Stomach (tissue), 4 donors: ENCODE measurements around the gene EXOC2.

Experiments used
- EP300 ChIP-seq: sonication (generic); formaldehyde crosslinking; IDR thresholded peaks from one replicate; pipeline ENCODE4 v1.6.1; 2017; ENCODE audit warnings: antibody characterized with exemption
- POLR2A ChIP-seq, 4 donors: fragments of 450-650 bp; IDR thresholded peaks; one replicate each; pipeline ENCODE4 v1.6.1; 2016; ENCODE audit warnings: antibody characterized with exemption in 4 of 4, control low read depth in 2 of 4, mild to moderate bottlenecking in 1 of 4, moderate library complexity in 1 of 4
- TF ChIP-seq, protein P1 (sequence below), 7 experiments: fragments of 450-650 bp in 4 of 7; fragments of 200-600 bp in 3 of 7; sonication (generic) in 3 of 7; IDR thresholded peaks; one replicate each; pipeline ENCODE4 v1.5.1; 2016 to 2019; ENCODE audit warnings: antibody characterized with exemption in 7 of 7, control low read depth in 2 of 7, mild to moderate bottlenecking in 1 of 7

- TF ChIP-seq EP300 (no peak), POLR2A (IDR thresholded peaks at IDR 0.05) (no peak)
- TF ChIP-seq, protein P1, sequence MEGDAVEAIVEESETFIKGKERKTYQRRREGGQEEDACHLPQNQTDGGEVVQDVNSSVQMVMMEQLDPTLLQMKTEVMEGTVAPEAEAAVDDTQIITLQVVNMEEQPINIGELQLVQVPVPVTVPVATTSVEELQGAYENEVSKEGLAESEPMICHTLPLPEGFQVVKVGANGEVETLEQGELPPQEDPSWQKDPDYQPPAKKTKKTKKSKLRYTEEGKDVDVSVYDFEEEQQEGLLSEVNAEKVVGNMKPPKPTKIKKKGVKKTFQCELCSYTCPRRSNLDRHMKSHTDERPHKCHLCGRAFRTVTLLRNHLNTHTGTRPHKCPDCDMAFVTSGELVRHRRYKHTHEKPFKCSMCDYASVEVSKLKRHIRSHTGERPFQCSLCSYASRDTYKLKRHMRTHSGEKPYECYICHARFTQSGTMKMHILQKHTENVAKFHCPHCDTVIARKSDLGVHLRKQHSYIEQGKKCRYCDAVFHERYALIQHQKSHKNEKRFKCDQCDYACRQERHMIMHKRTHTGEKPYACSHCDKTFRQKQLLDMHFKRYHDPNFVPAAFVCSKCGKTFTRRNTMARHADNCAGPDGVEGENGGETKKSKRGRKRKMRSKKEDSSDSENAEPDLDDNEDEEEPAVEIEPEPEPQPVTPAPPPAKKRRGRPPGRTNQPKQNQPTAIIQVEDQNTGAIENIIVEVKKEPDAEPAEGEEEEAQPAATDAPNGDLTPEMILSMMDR (IDR thresholded peaks at IDR 0.05): no peak
These were observed 201.7 kb downstream of the EXOC2 start for GRCh38 chr6:491233-491632.
